HG02943 (cell line): Measurements from ENCODE around the gene POFUT2.

Experiments
- ATAC-seq: cut with Tn5 transposase; IDR thresholded peaks from one replicate; pipeline ENCODE4 v1.9.1; 2021; ENCODE audit warnings: mild to moderate bottlenecking, low read depth, moderate library complexity; ENCODE audit not compliant: unreplicated experiment

The POFUT2 gene

DNA sequence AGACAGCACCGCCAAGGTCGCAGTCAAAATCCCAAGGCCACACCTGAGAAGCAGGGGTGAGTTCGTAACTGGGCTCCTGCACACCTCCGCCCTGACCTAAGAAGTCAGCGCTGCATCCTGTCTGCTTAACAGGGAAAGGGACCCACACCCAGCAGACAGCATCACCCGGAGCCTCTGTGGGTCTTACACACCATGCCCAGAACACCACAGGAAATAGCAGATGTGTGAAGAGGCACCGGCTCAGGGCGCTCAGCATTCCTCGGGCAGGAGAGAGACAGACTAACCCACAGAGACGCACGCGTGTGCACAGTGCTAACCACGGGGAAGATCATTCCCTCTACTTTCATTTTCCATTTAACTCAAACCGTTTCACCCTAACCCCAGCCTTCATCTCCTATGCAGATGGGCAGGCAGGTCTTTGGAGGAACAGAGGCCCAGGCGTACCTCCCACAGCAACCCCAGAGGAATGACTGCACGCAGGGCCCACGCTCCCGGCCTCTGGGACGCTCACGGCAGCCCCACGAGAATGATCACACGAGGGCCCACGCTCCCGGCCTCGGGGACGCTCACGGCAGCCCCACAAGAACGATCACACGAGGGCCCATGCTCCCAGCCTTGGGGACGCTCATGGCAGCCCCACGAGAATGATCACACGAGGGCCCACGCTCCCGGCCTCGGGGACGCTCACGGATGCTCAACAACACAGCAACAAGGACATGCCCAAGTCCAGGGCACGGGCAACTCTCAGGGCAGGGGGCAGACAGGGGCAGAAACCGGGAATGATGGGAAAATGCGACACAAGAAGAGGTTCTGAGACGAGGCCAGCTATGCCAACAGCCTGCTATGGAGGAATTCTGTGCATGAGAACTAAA lies 20.9 kb downstream of the POFUT2 start:
- no peak for ATAC-seq

- no peak for ATAC-seq
Measured at GRCh38 chr21:45265721-45266517, 21.8 kb downstream of the POFUT2 start.

GRCh38 chr21:45264912-45265515 lies 22.7 kb downstream of the POFUT2 start:
- ATAC-seq = no peak

DNA sequence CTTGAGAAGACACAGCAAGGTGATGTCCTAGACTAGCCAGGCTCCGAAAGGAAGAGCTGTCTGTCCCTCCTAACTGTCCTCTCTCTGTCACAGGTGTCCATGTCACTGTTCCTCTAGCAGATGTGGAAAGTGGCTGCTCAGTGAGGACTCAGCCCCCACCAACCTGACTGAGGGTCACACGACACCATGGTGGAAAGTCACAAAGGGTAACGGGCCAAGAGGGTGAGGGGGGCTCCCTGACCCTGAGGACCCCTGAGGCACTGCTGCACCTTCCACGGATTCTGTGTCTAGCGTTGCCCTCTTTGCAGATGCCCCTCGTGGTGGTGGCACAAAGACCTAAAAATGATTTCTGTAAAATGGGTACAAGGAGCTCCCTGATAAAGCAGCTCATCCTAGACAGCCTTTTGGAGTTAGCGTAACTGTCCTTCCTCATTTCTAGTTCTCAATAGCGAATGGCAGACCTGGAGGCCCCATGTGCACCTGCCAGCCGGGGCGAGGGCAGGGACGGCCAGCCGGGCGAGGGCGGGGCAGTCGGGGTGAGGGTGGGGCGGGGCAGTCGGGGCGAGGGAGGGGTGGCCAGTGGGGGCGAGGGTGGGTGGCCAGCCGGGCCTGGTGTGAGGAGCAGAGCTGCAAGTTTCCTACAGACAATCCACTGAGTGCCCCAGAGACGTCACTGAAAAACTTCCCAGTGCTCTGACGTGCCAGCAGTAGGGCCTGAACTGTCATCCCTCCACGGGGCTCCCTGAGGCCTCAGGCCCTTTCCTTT lies 23.4 kb downstream of the POFUT2 start:
- ATAC-seq = no peak

DNA sequence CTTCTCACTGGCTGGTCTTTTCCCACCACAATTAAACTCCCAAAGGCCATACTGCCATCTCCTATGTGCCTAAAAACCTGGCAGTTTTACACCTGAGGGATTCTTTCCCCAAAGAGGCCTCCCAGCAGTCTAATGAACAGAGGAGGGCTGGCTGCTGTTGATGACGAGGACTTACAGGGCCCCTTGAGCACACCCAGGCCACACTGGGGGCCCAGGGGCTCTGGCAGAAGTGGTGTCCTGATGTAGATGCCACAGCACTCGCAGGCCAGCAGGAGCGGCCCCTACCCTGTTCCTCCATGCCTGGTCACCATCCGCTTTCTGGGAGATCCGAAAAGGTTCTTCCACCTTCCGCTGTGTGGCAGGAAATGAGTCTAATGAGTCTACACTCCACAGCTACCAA lies 24.2 kb downstream of the POFUT2 start:
- no peak for ATAC-seq

DNA sequence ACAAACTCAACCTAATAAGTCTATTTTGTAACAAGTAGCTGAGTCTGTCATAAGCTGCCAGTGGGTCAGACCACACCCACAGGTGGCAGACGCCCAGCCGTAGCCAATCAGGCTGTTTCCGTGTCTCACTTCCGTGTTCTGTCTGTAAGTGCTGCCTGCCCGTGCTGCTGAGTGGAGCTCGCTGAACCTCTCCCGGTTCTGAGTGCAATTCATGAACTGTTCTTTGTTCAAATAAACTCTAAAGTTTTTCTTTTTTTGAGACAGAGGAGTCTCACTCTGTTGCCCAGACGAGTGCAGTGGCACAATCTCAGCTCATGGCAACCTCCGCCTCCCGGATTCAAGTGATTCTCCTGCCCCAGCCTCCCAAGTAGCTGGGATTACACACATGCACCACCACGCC lies 25.1 kb downstream of the POFUT2 start:
- ATAC-seq = no peak

DNA sequence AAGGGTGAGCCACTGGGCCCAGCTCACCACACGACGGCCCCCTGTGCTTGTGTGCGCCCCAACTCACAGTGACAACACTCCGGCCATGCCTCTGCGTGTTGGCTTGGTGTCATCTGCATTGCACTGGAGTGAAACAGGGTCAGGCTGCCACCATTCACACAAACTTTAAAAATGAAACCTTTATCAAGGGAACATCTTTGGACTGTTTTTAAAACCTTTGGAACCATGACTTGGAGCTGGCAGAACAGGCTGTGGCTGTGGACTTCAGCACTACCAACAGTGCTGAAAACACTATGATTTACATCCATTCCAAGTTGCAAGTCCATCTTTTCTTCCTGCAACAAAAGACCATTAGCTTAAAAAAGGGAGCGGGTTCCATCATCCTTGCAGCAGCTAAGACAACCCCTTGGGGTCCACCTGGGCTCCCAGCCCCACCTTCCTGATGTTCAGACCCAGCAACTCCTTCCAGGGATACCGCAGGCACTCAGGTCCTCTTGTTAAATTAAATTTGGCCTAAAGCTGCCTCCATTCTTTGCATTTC lies 25.6 kb downstream of the POFUT2 start:
- no peak for ATAC-seq

- no peak for ATAC-seq
Measured at GRCh38 chr21:45261093-45261492, 26.6 kb downstream of the POFUT2 start.

GRCh38 chr21:45260191-45260825 lies 27.4 kb downstream of the POFUT2 start:
- no peak for ATAC-seq

DNA sequence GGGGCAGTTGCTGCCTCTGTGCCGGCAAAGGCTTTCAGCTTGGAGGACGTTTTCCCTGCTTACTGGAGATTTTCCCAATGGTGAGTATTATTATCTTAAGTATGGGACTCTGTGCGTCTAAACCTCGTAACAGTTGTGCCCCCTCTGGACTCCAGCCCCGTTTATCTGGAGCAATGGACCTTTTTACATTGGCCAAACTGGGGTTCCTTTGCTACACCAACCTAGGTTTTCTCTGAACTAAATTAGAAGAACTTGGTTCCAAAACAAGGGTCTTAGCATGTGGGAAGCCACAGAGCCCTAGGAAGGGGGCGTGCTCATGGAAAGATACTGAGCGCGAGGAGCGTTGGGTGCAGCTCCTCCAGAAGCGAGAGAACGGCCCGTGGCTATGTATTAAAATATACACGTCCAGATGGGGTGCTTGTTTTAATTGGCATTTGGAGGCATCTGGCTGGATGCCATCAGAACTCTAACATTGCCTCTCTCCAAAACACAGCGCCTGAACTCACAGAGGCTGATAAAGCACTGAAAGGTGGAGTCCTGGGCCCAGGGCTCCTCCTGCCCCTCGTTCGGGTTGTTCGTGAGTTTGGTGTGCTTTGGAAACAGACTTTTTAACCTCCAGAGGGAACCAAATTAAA lies 28.4 kb downstream of the POFUT2 start:
- no peak for ATAC-seq

DNA sequence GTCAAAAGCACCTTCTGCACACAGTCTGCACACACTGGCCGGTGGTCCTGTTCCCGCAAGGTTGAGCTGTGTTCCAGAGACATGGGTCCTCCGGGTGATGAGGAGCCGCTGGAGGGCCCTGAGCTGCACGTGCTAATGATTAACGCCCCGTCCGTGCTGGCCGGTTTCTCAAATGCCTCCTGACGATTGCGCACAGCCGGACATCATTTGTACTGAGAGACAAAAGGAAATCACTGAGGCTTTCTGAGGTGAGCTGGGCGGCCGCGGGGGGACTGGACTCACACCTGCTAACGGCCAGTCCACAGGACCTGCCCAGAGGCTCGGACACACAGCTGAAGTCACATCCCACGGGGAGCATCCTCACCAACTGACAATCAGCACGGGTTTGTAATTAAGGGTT lies 29.2 kb downstream of the POFUT2 start:
- ATAC-seq = no peak

- ATAC-seq = no peak
Measured at GRCh38 chr21:45257673-45258341, 29.9 kb downstream of the POFUT2 start.

DNA sequence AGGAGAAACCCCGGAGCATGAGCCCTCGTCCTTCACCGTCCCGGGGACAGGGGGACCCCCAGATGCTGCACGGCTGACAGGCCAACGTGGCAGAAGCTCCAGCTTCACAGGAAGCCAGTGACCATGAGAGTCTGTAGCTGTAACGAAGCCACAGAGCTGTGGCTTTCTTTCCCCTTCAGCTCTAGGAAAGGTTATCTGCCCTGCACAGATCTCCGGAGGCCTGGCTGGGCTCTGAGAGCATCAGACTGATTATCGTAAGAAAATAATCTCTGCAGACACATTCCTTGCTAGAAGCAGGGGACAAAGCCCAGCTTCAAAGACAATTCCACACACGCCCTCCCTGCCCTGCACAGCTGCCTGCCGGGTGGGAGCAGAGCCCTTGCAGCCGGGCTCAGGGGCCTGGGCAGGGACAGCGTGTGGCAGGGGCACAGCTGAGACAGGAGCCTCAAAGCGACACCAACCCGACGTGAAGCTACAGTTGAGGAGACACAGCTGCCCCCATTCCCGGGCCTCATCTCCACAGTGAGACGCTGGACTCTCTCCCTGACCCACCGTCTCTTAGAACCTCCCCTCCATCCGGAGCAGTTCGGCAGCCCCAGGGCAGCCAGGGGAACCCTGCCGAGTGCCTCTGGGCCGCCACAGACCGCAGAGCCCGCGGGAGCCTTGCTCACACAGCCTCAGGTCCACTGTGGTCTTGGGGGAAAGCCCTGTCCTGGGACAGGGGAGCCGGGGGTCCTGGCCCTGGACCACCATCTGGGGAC lies 30.6 kb downstream of the POFUT2 start:
- no peak for ATAC-seq

- ATAC-seq = no peak
Measured at GRCh38 chr21:45256021-45256911, 31.4 kb downstream of the POFUT2 start.

DNA sequence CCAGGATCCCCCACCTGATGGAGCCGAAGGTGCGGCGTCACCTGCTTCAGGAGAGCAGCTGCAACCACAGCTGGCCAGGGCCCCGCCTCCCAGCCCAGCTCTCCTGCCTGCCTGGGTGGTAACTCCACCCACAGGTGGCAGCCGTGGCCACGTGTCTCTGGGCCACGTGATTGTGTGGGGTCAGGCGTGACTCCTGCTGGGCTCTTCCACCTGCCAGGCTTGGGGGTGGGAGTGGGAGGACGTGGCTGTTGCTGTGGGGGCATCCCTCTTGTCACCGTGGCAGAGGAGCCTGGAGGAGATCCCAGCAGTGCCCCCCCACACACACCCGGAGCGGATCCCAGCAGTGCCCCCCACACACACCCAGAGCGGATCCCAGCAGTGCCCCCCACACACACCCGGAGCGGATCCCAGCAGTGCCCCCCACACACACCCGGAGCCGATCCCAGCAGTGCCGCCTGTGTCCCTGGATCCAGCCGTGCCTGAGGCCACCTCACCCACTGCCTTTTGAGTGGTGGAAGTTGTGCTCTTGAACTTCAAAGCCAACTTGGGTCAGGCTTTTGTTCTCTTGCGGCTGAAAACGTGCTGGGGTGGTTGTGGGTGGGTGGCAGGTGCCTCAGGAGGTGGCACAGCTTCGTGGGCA lies 32.2 kb downstream of the POFUT2 start:
- no peak for ATAC-seq

DNA sequence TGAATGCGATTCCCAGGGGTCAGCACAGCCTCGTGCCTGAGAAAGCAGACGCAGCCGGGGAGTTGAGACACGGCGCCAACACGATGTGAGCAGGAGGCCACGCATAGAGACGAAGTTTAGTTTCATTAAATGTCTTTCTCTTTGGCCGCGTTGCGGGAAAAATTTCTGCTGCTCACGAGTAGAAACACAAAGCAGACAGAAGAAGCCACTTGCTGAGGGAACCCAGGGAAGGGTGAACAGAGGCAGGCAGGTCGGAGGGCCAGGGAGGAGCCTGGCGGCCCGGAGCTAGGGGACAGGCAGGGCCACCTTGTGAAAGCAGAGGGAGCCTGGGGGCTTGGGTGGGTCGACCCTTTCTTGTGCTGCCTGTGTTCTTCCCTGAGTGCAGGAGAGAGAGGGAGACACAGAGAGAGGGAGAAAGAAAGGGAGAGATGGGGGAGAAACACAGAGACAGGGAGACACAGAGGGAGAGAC lies 33.2 kb downstream of the POFUT2 start:
- ATAC-seq = no peak
